Astrocyte (in vitro differentiated cells and primary cell): ENCODE measurements around the gene EXOC3L2. TPM values are rescaled to one million over a fixed set of nuclear protein-coding genes. Genes with fewer than 3 reads are reported as not detected.
"Not testable (repeated sequence)": the region's sequence is repeated elsewhere in the genome, so short reads cannot be mapped to it uniquely, and the experiment has no call there.

ENCODE experiments used
- DNase-seq: peaks from one replicate; pipeline ENCODE4 v3.0.0-alpha.2; 2010; ENCODE audit warnings: low read depth
- FAIRE-seq: peaks from 2 replicates; lab custom pipeline; 2011; peaks lifted over from hg19 to GRCh38; lab: Jason Lieb, UNC
- H2AFZ ChIP-seq: 2 replicates; pipeline ENCODE4 v1.6.0; 2012; ENCODE audit warnings: low read depth, low read length, inconsistent platforms
- H3K27ac ChIP-seq: 2 replicates; pipeline ENCODE4 v1.5.1; 2011; ENCODE audit warnings: low read depth, low read length, inconsistent platforms
- H3K27me3 ChIP-seq: 2 replicates; pipeline ENCODE4 v1.6.0; 2011; ENCODE audit warnings: low read length, inconsistent platforms; ENCODE audit not compliant: insufficient read depth
- H3K36me3 ChIP-seq: 2 replicates; pipeline ENCODE4 v1.5.1; 2011; ENCODE audit warnings: low read length, inconsistent platforms; ENCODE audit not compliant: insufficient read depth
- H3K4me1 ChIP-seq: 2 replicates; pipeline ENCODE4 v1.5.1; 2011; ENCODE audit warnings: low read length, inconsistent platforms; ENCODE audit not compliant: insufficient read depth
- H3K4me2 ChIP-seq: 2 replicates; pipeline ENCODE4 v1.6.0; 2012; ENCODE audit warnings: low read length, inconsistent platforms
- H3K4me3 ChIP-seq: 2 replicates; pipeline ENCODE4 v1.5.1; 2011; ENCODE audit warnings: low read depth, mild to moderate bottlenecking, low read length, inconsistent platforms; ENCODE audit not compliant: insufficient read depth
- H3K79me2 ChIP-seq: 2 replicates; pipeline ENCODE4 v1.6.0; 2012; ENCODE audit warnings: mild to moderate bottlenecking, low read length, inconsistent platforms; ENCODE audit not compliant: insufficient read depth
- H3K9ac ChIP-seq: 2 replicates; pipeline ENCODE4 v1.6.0; 2012; ENCODE audit warnings: mild to moderate bottlenecking, low read length, inconsistent platforms
- H3K9me3 ChIP-seq: 2 replicates; pipeline ENCODE4 v1.5.1; 2012; ENCODE audit warnings: low read depth, mild to moderate bottlenecking, low read length, inconsistent platforms; ENCODE audit not compliant: insufficient read depth
- H4K20me1 ChIP-seq: 2 replicates; pipeline ENCODE4 v1.6.0; 2012; ENCODE audit warnings: low read length, inconsistent platforms; ENCODE audit not compliant: insufficient read depth
- H3K27ac Mint-ChIP-seq: one replicate; pipeline ENCODE4 v1.8.0; 2021; ENCODE audit warnings: mild to moderate bottlenecking, mixed read lengths; ENCODE audit not compliant: unreplicated experiment
- H3K27me3 Mint-ChIP-seq: one replicate; pipeline ENCODE4 v1.8.0; 2021; ENCODE audit warnings: low read depth, mixed read lengths; ENCODE audit not compliant: unreplicated experiment
- H3K36me3 Mint-ChIP-seq: one replicate; pipeline ENCODE4 v1.8.0; 2021; ENCODE audit warnings: low read depth, mixed read lengths; ENCODE audit not compliant: unreplicated experiment
- H3K4me1 Mint-ChIP-seq: one replicate; pipeline ENCODE4 v1.8.0; 2021; ENCODE audit warnings: low read depth, mixed read lengths; ENCODE audit not compliant: unreplicated experiment
- H3K4me3 Mint-ChIP-seq: one replicate; pipeline ENCODE4 v1.8.0; 2021; ENCODE audit warnings: mild to moderate bottlenecking, moderate library complexity, mixed read lengths; ENCODE audit not compliant: unreplicated experiment
- H3K9me3 Mint-ChIP-seq: one replicate; pipeline ENCODE4 v1.8.0; 2021; ENCODE audit warnings: mild to moderate bottlenecking, mixed read lengths; ENCODE audit not compliant: unreplicated experiment
- CTCF ChIP-seq: IDR thresholded peaks from 2 replicates; pipeline ENCODE4 v1.5.1; 2011; ENCODE audit warnings: low read depth, mild to moderate bottlenecking, inconsistent platforms, low read length, moderate library complexity; ENCODE audit not compliant: insufficient read depth
- EZH2 ChIP-seq: IDR thresholded peaks from 2 replicates; pipeline ENCODE4 v1.6.1; 2012; ENCODE audit warnings: mild to moderate bottlenecking, low read length, inconsistent platforms; ENCODE audit not compliant: insufficient read depth
- total RNA-seq: library from RNA; stranded (reverse); gene quantifications from 2 replicates; pipeline ENCODE4 v1.2.1, GENCODE V29; 2021

The EXOC3L2 gene
- total RNA-seq, 1 donor from 2014 or later = 0.61 TPM

- Mint-ChIP-seq H3K4me3 (no peak overlapping the region), H3K9me3 (no peaks in the 10 kb centered on the region), H3K27me3 (no peaks in the 10 kb centered on the region), H3K36me3 (peaks cover 36% of the 10 kb centered on the region), H3K27ac (no peak overlapping the region), H3K4me1 (no peaks in the 10 kb centered on the region)
- no peak overlapping the region for H3K27ac ChIP-seq
- no peak overlapping the region for H3K4me2 ChIP-seq
- no peaks in the 10 kb centered on the region for H3K4me1 ChIP-seq
- no peak overlapping the region for H3K9ac ChIP-seq
- no peaks in the 10 kb centered on the region for H4K20me1 ChIP-seq
- no peak for TF ChIP-seq CTCF
- no peak for TF ChIP-seq EZH2
- DNase-seq = no peak
- no peaks in the 10 kb centered on the region for H3K9me3 ChIP-seq
- no peak overlapping the region for H2AFZ ChIP-seq
- H3K79me2 ChIP-seq = no peaks in the 10 kb centered on the region
- no peaks in the 10 kb centered on the region for H3K27me3 ChIP-seq
- H3K36me3 ChIP-seq = peaks cover 14% of the 10 kb centered on the region
- H3K4me3 ChIP-seq = no peak overlapping the region
- no peak for FAIRE-seq
These were observed 28.3 kb upstream of the EXOC3L2 start for GRCh38 chr19:45273521-45273855.

DNA sequence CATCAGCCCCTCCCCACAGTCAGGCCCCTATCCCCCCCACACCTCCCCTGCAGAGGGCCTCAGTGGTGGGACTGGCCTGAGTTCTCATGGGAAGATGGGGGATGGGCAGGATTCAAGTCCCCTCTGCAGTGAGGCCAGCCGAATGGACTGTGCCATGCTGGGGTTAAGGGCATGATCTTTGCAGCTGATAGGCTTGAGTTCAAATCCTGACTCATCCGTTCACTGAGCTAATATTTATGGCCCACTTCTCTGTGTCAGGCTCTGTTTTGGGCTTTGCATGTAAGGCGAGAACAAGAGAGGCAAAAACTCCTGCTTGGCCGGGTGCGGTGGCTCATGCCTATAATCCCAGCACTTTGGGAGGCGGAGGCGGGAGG lies 26.5 kb upstream of the EXOC3L2 start:
- Mint-ChIP-seq H3K4me1 (no peaks in the 10 kb centered on the region), H3K4me3 (no peak overlapping the region), H3K9me3 (no peaks in the 10 kb centered on the region), H3K27ac (no peak overlapping the region), H3K27me3 (no peaks in the 10 kb centered on the region), H3K36me3 (peaks cover 26% of the 10 kb centered on the region)
- Histone ChIP-seq H3K4me1 (no peaks in the 10 kb centered on the region), H3K4me3 (no peak overlapping the region), H3K79me2 (no peaks in the 10 kb centered on the region), H3K36me3 (peaks cover 17% of the 10 kb centered on the region), H3K27me3 (no peaks in the 10 kb centered on the region), H3K9me3 (no peaks in the 10 kb centered on the region), H3K4me2 (no peak overlapping the region), H4K20me1 (no peaks in the 10 kb centered on the region), H3K9ac (no peak overlapping the region), H2AFZ (no peak overlapping the region), H3K27ac (no peak overlapping the region)
- FAIRE-seq (no peak), DNase-seq (no peak)
- TF ChIP-seq CTCF (no peak), EZH2 (no peak)

DNA sequence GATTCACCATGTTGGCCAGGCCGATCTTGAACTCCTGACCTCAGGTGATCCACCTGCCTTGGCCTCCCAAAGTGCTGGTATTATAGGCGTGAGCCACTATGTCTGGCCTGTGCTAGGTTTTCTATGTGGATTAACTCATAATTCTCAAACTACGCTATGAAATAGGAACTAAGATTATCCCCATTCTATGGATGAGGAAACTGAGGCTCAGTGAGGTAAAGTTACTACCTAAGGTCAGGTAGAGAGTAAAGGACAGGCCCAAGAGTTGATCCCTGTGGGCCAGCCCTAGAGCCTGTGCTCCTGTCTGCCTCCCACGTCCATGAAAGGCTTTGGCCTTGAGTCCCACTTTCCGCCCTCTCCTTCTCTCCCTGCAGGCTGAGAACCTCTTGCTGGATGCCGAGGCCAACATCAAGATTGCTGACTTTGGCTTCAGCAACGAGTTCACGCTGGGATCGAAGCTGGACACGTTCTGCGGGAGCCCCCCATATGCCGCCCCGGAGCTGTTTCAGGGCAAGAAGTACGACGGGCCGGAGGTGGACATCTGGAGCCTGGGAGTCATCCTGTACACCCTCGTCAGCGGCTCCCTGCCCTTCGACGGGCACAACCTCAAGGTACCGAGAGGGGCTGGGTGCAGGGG lies 26.0 kb upstream of the EXOC3L2 start:
- Histone ChIP-seq H2AFZ (no peak overlapping the region), H3K27ac (no peak overlapping the region), H3K36me3 (peaks cover 17% of the 10 kb centered on the region), H4K20me1 (no peaks in the 10 kb centered on the region), H3K4me2 (no peak overlapping the region), H3K4me1 (no peaks in the 10 kb centered on the region), H3K9ac (no peak overlapping the region), H3K27me3 (no peaks in the 10 kb centered on the region), H3K9me3 (no peaks in the 10 kb centered on the region), H3K79me2 (no peaks in the 10 kb centered on the region), H3K4me3 (no peak overlapping the region)
- peaks cover 1% of the 10 kb centered on the region for H3K4me1 Mint-ChIP-seq
- H3K9me3 Mint-ChIP-seq = no peaks in the 10 kb centered on the region
- DNase-seq (no peak), FAIRE-seq (no peak)
- no peak for TF ChIP-seq EZH2
- TF ChIP-seq CTCF = no peak
- H3K27me3 Mint-ChIP-seq = no peaks in the 10 kb centered on the region
- no peak overlapping the region for H3K4me3 Mint-ChIP-seq
- no peak overlapping the region for H3K27ac Mint-ChIP-seq
- peaks cover 25% of the 10 kb centered on the region for H3K36me3 Mint-ChIP-seq

DNA sequence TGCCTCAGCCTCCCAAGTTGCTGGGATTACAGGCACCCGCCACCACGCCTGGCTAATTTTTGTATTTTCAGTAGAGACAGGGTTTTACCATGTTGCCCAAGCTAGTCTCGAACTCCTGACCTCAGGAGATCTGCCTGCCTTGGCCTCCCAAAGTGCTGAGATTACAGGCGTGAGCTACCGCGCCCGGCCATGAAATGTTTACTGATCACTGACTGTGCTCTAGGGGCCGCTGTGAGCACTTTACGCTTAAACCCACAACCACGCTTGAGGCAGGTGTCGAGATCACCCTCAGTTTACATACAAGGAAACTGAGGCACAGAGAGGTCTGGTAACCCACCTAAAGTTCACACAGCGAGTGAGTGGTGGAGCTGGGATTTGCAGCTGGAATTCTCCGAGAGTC lies 24.7 kb upstream of the EXOC3L2 start:
- H2AFZ ChIP-seq, H3K27me3 Mint-ChIP-seq, H3K4me3 ChIP-seq, H3K79me2 ChIP-seq, H4K20me1 ChIP-seq, H3K4me1 ChIP-seq, H3K27me3 ChIP-seq, H3K9ac ChIP-seq, FAIRE-seq, H3K4me2 ChIP-seq, DNase-seq, H3K27ac Mint-ChIP-seq, H3K9me3 ChIP-seq, H3K4me3 Mint-ChIP-seq, H3K9me3 Mint-ChIP-seq, H3K4me1 Mint-ChIP-seq, H3K27ac ChIP-seq: not testable (repeated sequence)
- peaks cover 26% of the 10 kb centered on the region for H3K36me3 Mint-ChIP-seq
- H3K36me3 ChIP-seq = peaks cover 17% of the 10 kb centered on the region
